GM21619 (cell line): ENCODE measurements around the gene IL1F10.

Experiments used
- ATAC-seq: cut with Tn5 transposase; IDR thresholded peaks from one replicate; pipeline ENCODE4 v1.9.1; 2021; ENCODE audit not compliant: unreplicated experiment

IL1F10 gene

GRCh38 chr2:113058998-113059960, 8.5 kb upstream of the IL1F10 start, which contains the start of gene IL36RN:
TSS of gene IL36RN (plus strand) at chr2:113059198. CDS start at chr2:113059439, 241 bp downstream.
- ATAC-seq: no peak

- no peak for ATAC-seq
These were observed 7.4 kb upstream of the IL1F10 start for GRCh38 chr2:113060396-113060795.

GRCh38 chr2:113060796-113061195, 7.0 kb upstream of the IL1F10 start:
- ATAC-seq: no peak

GRCh38 chr2:113061241-113061640, 6.5 kb upstream of the IL1F10 start:
- ATAC-seq: no peak

DNA sequence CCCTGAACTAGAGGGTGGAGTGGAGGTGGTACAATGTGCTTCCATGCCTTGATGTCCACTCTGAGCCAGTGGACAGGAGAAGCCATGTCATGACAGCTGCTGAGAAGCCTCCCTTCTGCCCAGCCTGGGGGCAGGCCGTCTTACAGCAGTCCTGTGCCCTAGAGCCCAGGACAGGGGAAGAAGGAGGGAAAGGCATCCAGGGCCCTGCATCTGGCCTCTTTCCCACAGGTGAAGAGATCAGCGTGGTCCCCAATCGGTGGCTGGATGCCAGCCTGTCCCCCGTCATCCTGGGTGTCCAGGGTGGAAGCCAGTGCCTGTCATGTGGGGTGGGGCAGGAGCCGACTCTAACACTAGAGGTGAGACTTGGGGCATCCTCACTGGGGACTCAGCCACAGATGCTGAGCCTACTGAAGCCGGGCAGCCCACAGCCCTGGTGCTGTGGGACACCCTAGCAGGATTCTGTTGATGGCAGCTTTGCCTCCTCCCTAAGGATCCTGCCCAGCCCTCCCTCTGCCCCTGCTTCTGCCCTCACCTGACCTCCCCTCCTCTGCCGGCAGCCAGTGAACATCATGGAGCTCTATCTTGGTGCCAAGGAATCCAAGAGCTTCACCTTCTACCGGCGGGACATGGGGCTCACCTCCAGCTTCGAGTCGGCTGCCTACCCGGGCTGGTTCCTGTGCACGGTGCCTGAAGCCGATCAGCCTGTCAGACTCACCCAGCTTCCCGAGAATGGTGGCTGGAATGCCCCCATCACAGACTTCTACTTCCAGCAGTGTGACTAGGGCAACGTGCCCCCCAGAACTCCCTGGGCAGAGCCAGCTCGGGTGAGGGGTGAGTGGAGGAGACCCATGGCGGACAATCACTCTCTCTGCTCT, 5.6 kb upstream of the IL1F10 start:
- ATAC-seq: no peak

GRCh38 chr2:113064281-113064680, 3.5 kb upstream of the IL1F10 start:
- ATAC-seq: no peak

GRCh38 chr2:113064898-113065297, 2.9 kb upstream of the IL1F10 start:
- ATAC-seq: no peak

- no peak for ATAC-seq
These were observed 479 bp downstream of the IL1F10 start for GRCh38 chr2:113068249-113068648.

GRCh38 chr2:113068706-113069485, 1.1 kb downstream of the IL1F10 start:
- no peak for ATAC-seq

GRCh38 chr2:113069676-113070605, 2.2 kb downstream of the IL1F10 start:
- no peak for ATAC-seq

DNA sequence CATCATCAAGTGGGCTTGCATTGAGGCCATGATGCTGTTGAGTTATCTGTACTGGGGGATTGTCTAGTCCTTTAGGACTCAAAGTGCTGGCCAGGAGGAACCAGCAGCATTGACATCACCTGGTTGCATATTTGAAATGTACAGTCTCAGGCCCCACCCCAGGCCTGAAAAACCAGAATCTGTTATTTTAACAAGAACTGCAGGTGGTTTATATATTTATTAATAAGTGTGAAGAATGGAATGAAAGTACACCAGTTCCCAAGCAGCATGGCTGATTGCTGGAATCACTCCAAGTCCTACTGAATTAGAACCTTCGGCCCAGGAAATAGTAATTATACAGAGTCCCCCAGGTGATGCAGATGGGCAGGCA, 2.8 kb downstream of the IL1F10 start:
- no peak for ATAC-seq

GRCh38 chr2:113072584-113072983, 4.8 kb downstream of the IL1F10 start:
- no peak for ATAC-seq

GRCh38 chr2:113073325-113073834, 5.6 kb downstream of the IL1F10 start:
- no peak for ATAC-seq

DNA sequence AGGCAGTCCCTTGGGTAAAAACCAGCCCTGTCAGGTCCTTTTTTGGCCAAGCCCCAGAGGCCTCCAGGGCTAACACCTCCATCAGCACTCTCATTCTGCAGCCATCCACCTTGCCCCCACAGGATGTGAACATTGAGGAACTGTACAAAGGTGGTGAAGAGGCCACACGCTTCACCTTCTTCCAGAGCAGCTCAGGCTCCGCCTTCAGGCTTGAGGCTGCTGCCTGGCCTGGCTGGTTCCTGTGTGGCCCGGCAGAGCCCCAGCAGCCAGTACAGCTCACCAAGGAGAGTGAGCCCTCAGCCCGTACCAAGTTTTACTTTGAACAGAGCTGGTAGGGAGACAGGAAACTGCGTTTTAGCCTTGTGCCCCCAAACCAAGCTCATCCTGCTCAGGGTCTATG, 7.3 kb downstream of the IL1F10 start:
- no peak for ATAC-seq

- ATAC-seq: no peak
These were observed 7.8 kb downstream of the IL1F10 start for GRCh38 chr2:113075600-113075999.

GRCh38 chr2:113076954-113077669, 9.3 kb downstream of the IL1F10 start:
- no peak for ATAC-seq

DNA sequence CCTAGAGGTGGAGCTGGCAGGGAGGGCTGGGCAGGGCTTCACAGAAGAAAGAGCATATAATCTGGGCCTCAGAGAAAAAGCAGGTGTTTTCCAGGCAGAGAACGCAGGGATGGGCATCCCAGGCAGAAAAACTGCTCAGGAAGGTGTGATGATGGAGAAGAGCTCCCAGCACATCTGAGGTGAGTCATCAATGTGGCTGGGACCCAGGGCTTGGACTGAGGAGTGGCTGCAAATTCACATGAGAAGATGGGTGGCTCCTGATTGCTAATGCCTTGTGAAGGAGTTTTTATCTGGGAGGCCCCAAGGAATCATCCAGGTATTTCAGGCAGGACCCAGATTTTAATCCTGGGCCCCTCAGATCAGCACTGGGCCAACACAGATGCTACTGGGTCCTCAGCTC, 10.2 kb downstream of the IL1F10 start:
- ATAC-seq: no peak

DNA sequence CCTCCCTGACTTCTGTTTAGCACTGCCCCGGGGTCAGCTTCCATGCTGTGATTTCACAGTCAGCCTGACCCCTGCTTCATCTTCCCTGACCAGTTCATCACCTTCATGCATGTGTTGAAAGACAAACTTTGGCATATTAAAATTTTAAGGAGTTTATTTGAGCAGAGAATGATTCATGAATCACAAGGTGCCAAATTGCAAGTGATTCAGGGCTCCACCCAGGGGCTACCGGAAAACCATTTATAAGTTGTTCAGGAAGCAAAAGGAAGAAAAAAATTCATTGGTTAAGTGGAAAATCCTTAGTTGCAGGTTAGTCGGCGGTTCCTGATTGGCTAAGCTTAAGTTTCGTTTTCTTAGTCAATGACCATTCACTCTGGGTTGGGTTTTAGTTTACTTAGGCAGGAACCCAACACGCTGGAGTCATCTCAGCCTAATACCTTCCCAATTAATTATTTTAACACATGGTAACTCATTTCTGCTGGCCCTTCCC, 10.6 kb downstream of the IL1F10 start:
- ATAC-seq: no peak

DNA sequence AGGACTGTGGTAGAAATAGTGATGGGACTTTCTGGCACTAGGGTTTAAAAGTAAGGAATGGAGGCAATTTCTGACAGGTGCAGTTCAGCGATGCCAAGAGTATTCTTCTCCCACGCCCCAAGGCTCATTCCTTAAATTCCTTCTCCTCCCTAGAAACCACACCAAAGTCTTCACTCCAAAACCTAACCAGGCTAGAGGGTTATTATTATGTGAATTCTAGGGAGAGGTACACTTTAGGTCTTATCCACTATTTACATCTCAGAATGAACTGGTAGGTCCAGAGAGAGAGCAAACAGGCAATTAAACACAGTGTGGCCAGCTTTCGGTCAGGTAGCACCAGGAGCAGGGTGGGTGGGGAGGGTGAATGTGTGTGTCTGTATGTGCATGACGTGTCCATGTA, 11.4 kb downstream of the IL1F10 start:
- ATAC-seq: no peak
